Endothelial cell of umbilical vein (primary cell): ENCODE measurements around the gene ZFR2.

Experiments
- CTCF ChIP-seq, 2 donors: IDR thresholded peaks; 1 replicate in 1 of 2; 2 replicates in 1 of 2; pipeline ENCODE4 v1.5.1; 2011; ENCODE audit warnings: low read length in 2 of 2, mild to moderate bottlenecking in 2 of 2, moderate library complexity in 2 of 2, control low read depth in 1 of 2, inconsistent platforms in 1 of 2, low read depth in 1 of 2; ENCODE audit not compliant: insufficient read depth in 1 of 2; ENCODE audit errors: extremely low read depth in 1 of 2
- EZH2 ChIP-seq: IDR thresholded peaks from 2 replicates; pipeline ENCODE4 v1.6.1; 2012; ENCODE audit warnings: borderline replicate concordance, low read depth, mild to moderate bottlenecking, moderate library complexity, low read length, inconsistent platforms; ENCODE audit not compliant: severe bottlenecking
- JUN ChIP-seq: IDR thresholded peaks from 2 replicates; pipeline ENCODE4 v1.6.1; 2011; ENCODE audit warnings: borderline replicate concordance, low read depth; ENCODE audit not compliant: insufficient read length, insufficient read depth
- MAX ChIP-seq: IDR thresholded peaks from 2 replicates; pipeline ENCODE4 v1.6.1; 2011; ENCODE audit not compliant: insufficient read depth, insufficient read length
- MYC ChIP-seq: IDR thresholded peaks from one replicate; pipeline ENCODE4 v1.6.1; 2011; ENCODE audit warnings: mild to moderate bottlenecking, low read depth, low read length
- POLR2A ChIP-seq: IDR thresholded peaks from 2 replicates; pipeline ENCODE4 v1.6.1; 2012; ENCODE audit warnings: low read depth, mild to moderate bottlenecking, control low read depth, low read length
- POLR2AphosphoS5 ChIP-seq: IDR thresholded peaks from 2 replicates; pipeline ENCODE4 v1.6.1; 2012; ENCODE audit warnings: low read depth, mild to moderate bottlenecking, control low read depth, low read length, moderate library complexity; ENCODE audit not compliant: insufficient read depth

DNA sequence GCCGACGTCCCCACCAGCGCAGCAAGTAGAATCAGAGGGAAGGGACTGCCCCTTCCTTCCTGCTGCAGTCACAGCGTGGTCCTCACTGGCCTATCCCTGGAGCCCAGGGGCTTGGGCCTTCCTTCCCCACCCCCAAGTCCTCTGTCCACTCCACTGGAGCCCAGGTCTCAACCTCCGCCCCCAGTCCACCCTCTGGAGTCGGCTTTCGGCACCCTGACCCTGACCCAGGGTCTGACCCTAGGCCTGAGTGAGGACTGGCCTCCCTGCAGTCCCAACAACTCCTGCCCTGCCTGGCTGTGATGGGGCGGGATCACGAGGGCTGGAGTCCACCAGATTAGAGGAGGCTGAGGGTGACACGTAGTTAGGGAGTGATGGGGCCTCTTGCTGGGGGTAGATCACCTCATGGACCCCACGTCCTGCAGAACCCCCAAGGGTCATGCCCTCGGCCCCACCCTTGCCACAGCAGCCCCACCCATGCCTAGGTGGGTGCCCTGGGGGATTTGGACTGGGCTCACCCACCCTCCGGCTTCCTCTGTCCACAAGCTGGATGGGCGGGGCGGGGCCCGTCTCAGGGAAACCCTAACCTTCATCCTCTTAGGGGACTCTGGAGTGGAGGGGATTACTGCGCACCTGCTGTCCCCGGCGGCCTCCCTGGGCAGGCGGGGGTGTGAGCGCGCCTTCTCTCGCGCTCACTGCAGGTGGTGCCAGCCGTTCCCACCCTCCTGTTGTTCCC lies 100.7 kb downstream of the ZFR2 start:
- TF ChIP-seq CTCF (IDR thresholded peaks at IDR 0.05; ENCODE audit: extremely low read depth in 1 of 2, insufficient read depth in 1 of 2, low read depth in 1 of 2, low read length in 2 of 2) (no peak), MAX (no peak), POLR2A (no peak), POLR2AphosphoS5 (no peak), JUN (no peak), EZH2 (no peak), MYC (no peak)
